ACHN (cell line): ENCODE results near the gene PRDM2.
"Not testable (repeated sequence)": the region's sequence is repeated elsewhere in the genome, so short reads cannot be mapped to it uniquely, and the experiment has no call there.

Experiments used
- DNase-seq: peaks from one replicate; pipeline ENCODE4 v3.0.0-alpha.2; 2015
- in situ Hi-C: cut with HindIII; loops from 2 replicates; pipeline ENCODE4 v1.10.0; 2017; ENCODE audit warnings: low sequenced_read_pairs, low pct_ligation_motif_present, low pct_unique_long_range_greater_than_20kb

The PRDM2 gene, protein sequence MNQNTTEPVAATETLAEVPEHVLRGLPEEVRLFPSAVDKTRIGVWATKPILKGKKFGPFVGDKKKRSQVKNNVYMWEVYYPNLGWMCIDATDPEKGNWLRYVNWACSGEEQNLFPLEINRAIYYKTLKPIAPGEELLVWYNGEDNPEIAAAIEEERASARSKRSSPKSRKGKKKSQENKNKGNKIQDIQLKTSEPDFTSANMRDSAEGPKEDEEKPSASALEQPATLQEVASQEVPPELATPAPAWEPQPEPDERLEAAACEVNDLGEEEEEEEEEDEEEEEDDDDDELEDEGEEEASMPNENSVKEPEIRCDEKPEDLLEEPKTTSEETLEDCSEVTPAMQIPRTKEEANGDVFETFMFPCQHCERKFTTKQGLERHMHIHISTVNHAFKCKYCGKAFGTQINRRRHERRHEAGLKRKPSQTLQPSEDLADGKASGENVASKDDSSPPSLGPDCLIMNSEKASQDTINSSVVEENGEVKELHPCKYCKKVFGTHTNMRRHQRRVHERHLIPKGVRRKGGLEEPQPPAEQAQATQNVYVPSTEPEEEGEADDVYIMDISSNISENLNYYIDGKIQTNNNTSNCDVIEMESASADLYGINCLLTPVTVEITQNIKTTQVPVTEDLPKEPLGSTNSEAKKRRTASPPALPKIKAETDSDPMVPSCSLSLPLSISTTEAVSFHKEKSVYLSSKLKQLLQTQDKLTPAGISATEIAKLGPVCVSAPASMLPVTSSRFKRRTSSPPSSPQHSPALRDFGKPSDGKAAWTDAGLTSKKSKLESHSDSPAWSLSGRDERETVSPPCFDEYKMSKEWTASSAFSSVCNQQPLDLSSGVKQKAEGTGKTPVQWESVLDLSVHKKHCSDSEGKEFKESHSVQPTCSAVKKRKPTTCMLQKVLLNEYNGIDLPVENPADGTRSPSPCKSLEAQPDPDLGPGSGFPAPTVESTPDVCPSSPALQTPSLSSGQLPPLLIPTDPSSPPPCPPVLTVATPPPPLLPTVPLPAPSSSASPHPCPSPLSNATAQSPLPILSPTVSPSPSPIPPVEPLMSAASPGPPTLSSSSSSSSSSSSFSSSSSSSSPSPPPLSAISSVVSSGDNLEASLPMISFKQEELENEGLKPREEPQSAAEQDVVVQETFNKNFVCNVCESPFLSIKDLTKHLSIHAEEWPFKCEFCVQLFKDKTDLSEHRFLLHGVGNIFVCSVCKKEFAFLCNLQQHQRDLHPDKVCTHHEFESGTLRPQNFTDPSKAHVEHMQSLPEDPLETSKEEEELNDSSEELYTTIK (N-terminal part only)

DNA sequence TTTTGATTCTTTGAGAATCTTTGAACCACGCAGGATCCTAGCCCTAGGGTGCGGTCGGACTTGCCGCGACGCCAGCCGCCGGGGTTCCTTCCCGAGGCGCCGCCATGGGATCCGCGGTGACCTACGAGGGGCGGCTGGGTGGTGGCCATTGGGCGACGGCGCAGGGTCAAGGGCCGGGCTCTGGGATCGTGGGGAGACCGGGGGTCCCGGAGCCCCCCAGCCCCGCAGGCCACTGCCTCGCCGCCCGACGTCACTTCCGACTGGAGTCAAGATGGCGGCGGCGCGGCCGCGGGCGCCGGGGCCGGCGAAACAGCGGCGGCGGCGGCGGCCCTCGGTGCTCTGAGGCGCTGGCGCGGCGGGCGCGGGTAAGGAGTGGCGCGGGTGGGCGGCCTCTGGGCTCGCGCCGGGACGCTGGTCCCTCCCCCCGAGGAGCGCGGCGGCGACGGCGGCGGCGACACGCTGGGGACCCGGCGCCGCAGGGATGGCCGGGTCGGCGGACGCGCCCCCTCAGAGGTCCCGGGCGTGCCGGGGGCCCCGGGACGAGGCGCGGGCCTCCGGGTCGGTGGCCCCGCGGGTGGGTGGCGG, at the start of gene PRDM2:
Gene PRDM2, plus strand, starts transcription at position 253 of the 585 bp plus-strand sequence. CDS start 15,418 bp downstream, outside the sequence.
- in situ Hi-C loops, result no loop called here
- DNase-seq, result peak; percentile 7

- in situ Hi-C loops, result no loop called here
- no peak for DNase-seq
Measured at GRCh38 chr1:13651279-13651678, 48.7 kb upstream of the PRDM2 start.

- in situ Hi-C loops, result no loop called here
- no peak for DNase-seq
Measured at GRCh38 chr1:13652238-13652637, 47.8 kb upstream of the PRDM2 start.

DNA sequence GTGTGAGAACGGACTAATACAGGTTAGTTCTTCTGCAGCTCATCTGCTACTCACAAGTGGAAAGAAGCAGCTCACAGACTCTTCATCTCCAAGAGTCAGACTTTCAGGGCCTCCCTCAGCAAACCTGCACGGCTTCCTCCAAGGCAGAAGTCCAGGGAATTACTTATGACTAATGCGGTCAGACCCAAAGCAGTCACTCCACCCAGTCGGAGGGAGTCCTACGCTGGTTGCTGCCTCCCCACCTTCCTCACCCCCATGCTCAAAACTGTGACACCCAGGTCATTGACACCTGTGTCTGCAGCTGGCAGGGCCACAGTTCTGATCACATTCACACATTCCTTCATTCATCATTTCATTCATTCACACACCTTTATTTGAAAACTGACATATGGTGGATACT, 38.4 kb upstream of the PRDM2 start:
- peak; percentile 2 for DNase-seq
- in situ Hi-C loops, result no loop called here

GRCh38 chr1:13662493-13662892, 37.5 kb upstream of the PRDM2 start:
- in situ Hi-C loops, result no loop called here
- DNase-seq, result no peak

GRCh38 chr1:13663969-13664368, 36.0 kb upstream of the PRDM2 start:
- in situ Hi-C loops, result no loop called here
- no peak for DNase-seq

DNA sequence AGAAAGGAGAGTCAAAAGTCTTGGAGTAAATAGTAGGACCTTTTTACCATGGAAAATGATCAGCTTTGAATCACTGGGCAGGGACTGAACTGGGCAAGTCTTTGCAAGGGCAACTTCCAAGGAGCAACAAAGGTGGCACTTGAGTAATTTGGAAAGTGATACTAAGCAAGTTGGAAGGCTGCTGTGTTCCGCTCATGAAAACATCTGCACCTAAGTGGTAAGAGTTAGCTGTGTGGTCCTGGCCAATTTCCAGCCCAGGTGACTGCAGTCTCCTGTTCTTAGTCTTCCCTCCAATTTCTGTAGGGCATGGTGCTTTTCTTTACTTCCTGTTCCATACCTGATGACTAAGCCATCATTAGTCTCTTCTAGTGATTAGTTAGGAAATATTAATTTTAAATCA, 35.5 kb upstream of the PRDM2 start:
- DNase-seq, result no peak
- in situ Hi-C loops, result no loop called here

GRCh38 chr1:13666317-13666716, 33.7 kb upstream of the PRDM2 start:
- no peak for DNase-seq
- in situ Hi-C loops, result no loop called here

- DNase-seq, result no peak
- in situ Hi-C loops, result no loop called here
Measured at GRCh38 chr1:13667691-13668090, 32.3 kb upstream of the PRDM2 start.

GRCh38 chr1:13674377-13674776, 25.6 kb upstream of the PRDM2 start:
- in situ Hi-C loops, result no loop called here
- DNase-seq, result no peak

- in situ Hi-C loops, result no loop called here
- DNase-seq, result no peak
Measured at GRCh38 chr1:13675151-13675651, 24.8 kb upstream of the PRDM2 start.

DNA sequence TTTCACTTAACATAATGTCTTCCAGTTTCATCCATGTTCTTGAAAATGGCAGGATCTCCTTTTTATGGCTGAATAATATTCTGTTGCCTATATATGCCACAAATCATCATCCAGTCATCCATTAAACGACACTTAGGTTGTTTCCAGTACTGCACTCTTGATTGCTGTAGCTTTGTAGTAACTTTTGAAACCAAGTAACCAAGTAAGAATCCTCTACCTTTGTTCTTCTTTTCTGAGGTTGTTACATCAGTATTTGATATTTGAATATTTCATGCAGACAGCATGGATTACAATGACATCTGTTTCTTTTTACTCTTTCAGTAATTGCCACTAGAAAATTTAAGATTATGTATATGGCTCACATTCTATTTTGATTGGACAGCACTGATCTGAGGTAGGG, 22.1 kb upstream of the PRDM2 start:
- no peak for DNase-seq
- in situ Hi-C loops, result no loop called here

- no peak for DNase-seq
- in situ Hi-C loops, result no loop called here
Measured at GRCh38 chr1:13679651-13680050, 20.3 kb upstream of the PRDM2 start.

GRCh38 chr1:13680609-13681008, 19.4 kb upstream of the PRDM2 start:
- DNase-seq, in situ Hi-C loops: not testable (repeated sequence)

- DNase-seq, result no peak
- in situ Hi-C loops, result no loop called here
Measured at GRCh38 chr1:13681921-13682320, 18.1 kb upstream of the PRDM2 start.

- in situ Hi-C loops, result no loop called here
- DNase-seq, result no peak
Measured at GRCh38 chr1:13682444-13682843, 17.5 kb upstream of the PRDM2 start.

- in situ Hi-C loops, result no loop called here
- DNase-seq, result no peak
Measured at GRCh38 chr1:13683206-13683605, 16.8 kb upstream of the PRDM2 start.

- in situ Hi-C loops, result no loop called here
- DNase-seq, result no peak
Measured at GRCh38 chr1:13687151-13687715, 12.8 kb upstream of the PRDM2 start.
